Measurements from ENCODE around the gene AIP. TPM values are rescaled to one million over a fixed set of nuclear protein-coding genes. Genes with fewer than 3 reads are reported as not detected.

AIP gene
- total and polyA plus RNA-seq, 9 of the 15 experiments (the other 6 are each of a cell fraction or from before 2014, with no cell fraction given) = 5.2 to 92.5 (median 52.7) TPM

GRCh38 chr11:67508486-67509121 is 25.8 kb downstream of the AIP start (continued):
- TF ChIP-seq, protein P1, sequence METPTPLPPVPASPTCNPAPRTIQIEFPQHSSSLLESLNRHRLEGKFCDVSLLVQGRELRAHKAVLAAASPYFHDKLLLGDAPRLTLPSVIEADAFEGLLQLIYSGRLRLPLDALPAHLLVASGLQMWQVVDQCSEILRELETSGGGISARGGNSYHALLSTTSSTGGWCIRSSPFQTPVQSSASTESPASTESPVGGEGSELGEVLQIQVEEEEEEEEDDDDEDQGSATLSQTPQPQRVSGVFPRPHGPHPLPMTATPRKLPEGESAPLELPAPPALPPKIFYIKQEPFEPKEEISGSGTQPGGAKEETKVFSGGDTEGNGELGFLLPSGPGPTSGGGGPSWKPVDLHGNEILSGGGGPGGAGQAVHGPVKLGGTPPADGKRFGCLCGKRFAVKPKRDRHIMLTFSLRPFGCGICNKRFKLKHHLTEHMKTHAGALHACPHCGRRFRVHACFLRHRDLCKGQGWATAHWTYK (CRISPR knock-in tag; IDR thresholded peaks at IDR 0.05) = peak; percentile 77; the same call in 1 of the 2 replicates
- no peak for TF ChIP-seq ZNF699 (CRISPR knock-in tag; IDR thresholded peaks at IDR 0.05; ENCODE audit: insufficient replicate concordance)
- no peak for TF ChIP-seq PTBP1 (IDR thresholded peaks at IDR 0.05; ENCODE audit: low read depth, low read length)
- TF ChIP-seq, protein P2, sequence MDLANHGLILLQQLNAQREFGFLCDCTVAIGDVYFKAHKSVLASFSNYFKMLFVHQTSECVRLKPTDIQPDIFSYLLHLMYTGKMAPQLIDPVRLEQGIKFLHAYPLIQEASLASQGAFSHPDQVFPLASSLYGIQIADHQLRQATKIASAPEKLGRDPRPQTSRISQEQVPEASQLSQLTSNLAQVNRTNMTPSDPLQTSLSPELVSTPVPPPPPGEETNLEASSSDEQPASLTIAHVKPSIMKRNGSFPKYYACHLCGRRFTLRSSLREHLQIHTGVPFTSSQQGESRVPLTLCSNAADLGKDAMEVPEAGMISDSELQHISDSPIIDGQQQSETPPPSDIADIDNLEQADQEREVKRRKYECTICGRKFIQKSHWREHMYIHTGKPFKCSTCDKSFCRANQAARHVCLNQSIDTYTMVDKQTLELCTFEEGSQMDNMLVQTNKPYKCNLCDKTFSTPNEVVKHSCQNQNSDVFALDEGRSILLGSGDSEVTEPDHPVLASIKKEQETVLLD (IDR thresholded peaks at IDR 0.05) = peak; percentile 98
- TF ChIP-seq ELF4 (CRISPR knock-in tag; IDR thresholded peaks at IDR 0.05) = no peak
- no peak for TF ChIP-seq ZNF318 (IDR thresholded peaks at IDR 0.05; ENCODE audit: borderline replicate concordance in 1 of 2, low read depth in 1 of 2)
- peak; percentile 80; the same call in 1 of the 2 replicates for TF ChIP-seq PHF8 (IDR thresholded peaks at IDR 0.05; ENCODE audit: borderline replicate concordance, low read length)
- TF ChIP-seq HSF4 (CRISPR knock-in tag; IDR thresholded peaks at IDR 0.05; ENCODE audit: borderline replicate concordance) = no peak
- TF ChIP-seq HCFC1 (IDR thresholded peaks at IDR 0.05; ENCODE audit: low read depth, low read length) = peak; percentile 76
- peak; percentile 97 for TF ChIP-seq C11orf30 (IDR thresholded peaks at IDR 0.05; ENCODE audit: low read depth)
- TF ChIP-seq THRA (IDR thresholded peaks at IDR 0.05) = no peak
- no peak for TF ChIP-seq ZSCAN32 (CRISPR knock-in tag; IDR thresholded peaks at IDR 0.05)
- TF ChIP-seq ZNF165 (CRISPR knock-in tag; IDR thresholded peaks at IDR 0.05; ENCODE audit: borderline replicate concordance) = no peak

Data from K562 (cell line).